Measurements from ENCODE around the gene CRISP1. TPM values are rescaled to one million over a fixed set of nuclear protein-coding genes. Genes with fewer than 3 reads are reported as not detected.

CRISP1 gene
- total and polyA plus RNA-seq, 2 of the 4 experiments (the other 2 are of a cell fraction), result not detected

- Histone ChIP-seq H3K9ac (ENCODE audit: low read depth, low read length) (no peak overlapping the region), H3K4me2 (ENCODE audit: low read depth, low read length) (no peak overlapping the region), H2BK120ac (ENCODE audit: low read depth, low read length) (no peak overlapping the region), H2AK5ac (ENCODE audit: low read depth, low read length) (no peak overlapping the region), H3K27me3 (ENCODE audit: control insufficient read depth, insufficient read depth, low read length) (no peaks in the 10 kb centered on the region), H3K9me1 (ENCODE audit: insufficient read depth, low read length) (no peaks in the 10 kb centered on the region), H3K14ac (replicated peaks; ENCODE audit: low read depth, low read length) (no peak overlapping the region), H3K27ac (ENCODE audit: insufficient read depth, low read length) (no peak overlapping the region), H2BK20ac (ENCODE audit: low read depth, low read length) (no peak overlapping the region), H3K18ac (ENCODE audit: low read depth, low read length) (no peak overlapping the region), H2AFZ (replicated peaks; ENCODE audit: low read length, poor library complexity) (no peak overlapping the region), H3K4me1 (ENCODE audit: control insufficient read depth, insufficient read depth, low read length) (no peaks in the 10 kb centered on the region), H4K5ac (ENCODE audit: low read depth, low read length) (no peak overlapping the region), H3K56ac (ENCODE audit: extremely low read depth, insufficient read depth, low read length) (no peak overlapping the region), H2BK5ac (ENCODE audit: low read depth, low read length, poor library complexity, severe bottlenecking) (no peak overlapping the region), H3K23ac (ENCODE audit: low read depth, low read length) (no peak overlapping the region), H3K79me1 (ENCODE audit: low read depth in 1 of 2, low read length in 2 of 2) (no peaks in the 10 kb centered on the region), H3K4ac (ENCODE audit: low read depth, low read length) (no peak overlapping the region), H3K9me3 (ENCODE audit: control insufficient read depth, insufficient read depth, low read length) (no peaks in the 10 kb centered on the region), H4K8ac (ENCODE audit: low read depth in 2 of 2, low read length in 2 of 2) (no peak overlapping the region), H4K91ac (ENCODE audit: insufficient read depth, low read depth, low read length) (no peak overlapping the region), H3K36me3 (ENCODE audit: control insufficient read depth, insufficient read depth, low read length) (no peaks in the 10 kb centered on the region), H3K4me3 (ENCODE audit: insufficient read depth, low read depth, low read length) (no peak overlapping the region), H2AK9ac (replicated peaks; ENCODE audit: low read depth, low read length, poor library complexity) (no peak overlapping the region), H2BK15ac (ENCODE audit: low read depth, low read length) (no peak overlapping the region), H4K20me1 (ENCODE audit: insufficient read depth, low read length) (no peaks in the 10 kb centered on the region)
- ATAC-seq (ENCODE audit: low read depth), result no peak
- intact Hi-C loops (cut with micrococcal nuclease) (no loop called here), in situ Hi-C loops (cut with MboI; ENCODE audit: low sequenced_read_pairs) (loop anchor here (25.0 kb wide), 1 partner anchor 290 kb away; no protein-coding TSS in a partner anchor), dilution Hi-C loops (cut with HindIII; ENCODE audit: low sequenced_read_pairs, unreplicated experiment) (no loop called here)
- no CpG with 5 or more reads among the region's 5 CpGs for WGBS, 2 experiments (ENCODE audit: extremely low coverage in 2 of 2, insufficient read length in 1 of 2)
- no TSS peak for BruUV-seq (replicated peaks)
- ChIA-PET POLR2A (ENCODE audit: unreplicated experiment) (no interaction called here), CTCF (interaction anchor here (1.4 kb wide), 1 partner anchor 11 kb away, joined by 3 read pairs; no protein-coding TSS in a partner anchor)
- no peak for TF ChIP-seq RCOR1 (IDR thresholded peaks at IDR 0.05; ENCODE audit: insufficient replicate concordance, low read length)
- DNase-seq, result no peak
Measured at GRCh38 chr6:49826743-49827406, 39.5 kb downstream of the CRISP1 start.

Data from IMR-90 (cell line).